HCT116 (cell line): ENCODE results near the gene PHF20.

Experiments
- ATF3 ChIP-seq: IDR thresholded peaks from 2 replicates; pipeline ENCODE4 v1.6.1; 2012
- CTCF ChIP-seq, 3 experiments: fragments of 200-600 bp in 1 of 3; sonication (generic) in 1 of 3; IDR thresholded peaks in 2 of 3; conservative IDR thresholded peaks in 1 of 3; 2 replicates each; pipeline ENCODE4 v1.5.1; 2012 to 2017; ENCODE audit warnings: low read depth in 2 of 3, low read length in 2 of 3, antibody characterized with exemption in 1 of 3, borderline replicate concordance in 1 of 3, control low read depth in 1 of 3, mild to moderate bottlenecking in 1 of 3, mixed read lengths in 1 of 3, mixed run types in 1 of 3, moderate library complexity in 1 of 3; ENCODE audit not compliant: insufficient read depth in 1 of 3
- EZH2 ChIP-seq: fragments of 200-600 bp; sonication (generic); IDR thresholded peaks from 2 replicates; pipeline ENCODE4 v1.6.1; 2017; ENCODE audit warnings: antibody characterized with exemption, mixed run types
- POLR2A ChIP-seq: IDR thresholded peaks from 2 replicates; pipeline ENCODE4 v1.7.0; 2011; ENCODE audit warnings: borderline replicate concordance; ENCODE audit not compliant: insufficient read depth, insufficient read length; ENCODE audit errors: extremely low read depth
- SP1 ChIP-seq: IDR thresholded peaks from 2 replicates; pipeline ENCODE4 v1.6.1; 2012; ENCODE audit warnings: low read depth
- TCF7L2 ChIP-seq: IDR thresholded peaks from 2 replicates; pipeline ENCODE4 v1.7.0; 2011; ENCODE audit warnings: borderline replicate concordance, inconsistent platforms; ENCODE audit not compliant: insufficient read depth, insufficient read length; ENCODE audit errors: extremely low read depth
- ZFX ChIP-seq: fragments of 450-650 bp; IDR thresholded peaks from 2 replicates; pipeline ENCODE4 v1.6.1; 2017

- TF ChIP-seq CTCF (IDR thresholded peaks at IDR 0.05 in 2 of 3, conservative IDR thresholded peaks at IDR 0.05 in 1 of 3; ENCODE audit: borderline replicate concordance in 1 of 3, insufficient read depth in 1 of 3, low read depth in 2 of 3, low read length in 2 of 3) (no peak), SP1 (no peak), EZH2 (no peak), ATF3 (no peak), ZFX (no peak), TCF7L2 (no peak), POLR2A (no peak)
Observed at GRCh38 chr20:35731469-35731788, 40.4 kb upstream of the PHF20 start.
